IMR-90 (cell line): ENCODE results near the gene PCCA. TPM values are rescaled to one million over a fixed set of nuclear protein-coding genes. Genes with fewer than 3 reads are reported as not detected.

ENCODE experiments used
- ATAC-seq: fragments of 200-7000 bp; cut with Tn5 transposase; 2 replicates; pipeline ENCODE4 v1.9.1; 2020; ENCODE audit warnings: low read depth, mild to moderate bottlenecking, moderate library complexity
- BruUV-seq: library from RNA; stranded (reverse); fragments of 400-500 nt; replicated peaks from 2 replicates; lab custom pipeline; 2021; lab: Mats Ljungman, UMichigan
- CTCF ChIA-PET: fragments of 300-600 bp; formaldehyde crosslinking; extraction: SDS; loops from one replicate; lab custom pipeline; 2021; ENCODE audit warnings: antibody characterized with exemption; lab: Yijun Ruan, JAX
- POLR2A ChIA-PET: fragments of 300-600 bp; sonication (Branson Sonifier 250); formaldehyde crosslinking; loops from one replicate; lab custom pipeline; 2022; ENCODE audit warnings: antibody characterized with exemption; ENCODE audit not compliant: unreplicated experiment; lab: Charles Lee
- DNase-seq: peaks from one replicate; pipeline ENCODE4 v3.0.0; 2013
- H2AFZ ChIP-seq: replicated peaks from 2 replicates; pipeline ENCODE3; 2013; ENCODE audit warnings: low read length, mild to moderate bottlenecking; ENCODE audit not compliant: poor library complexity
- H2AK5ac ChIP-seq: 2 replicates; pipeline ENCODE4 v1.6.1; 2013; ENCODE audit warnings: low read depth, low read length, inconsistent platforms
- H2AK9ac ChIP-seq: replicated peaks from 2 replicates; pipeline ENCODE3; 2013; ENCODE audit warnings: mild to moderate bottlenecking, low read depth, low read length, moderate library complexity; ENCODE audit not compliant: poor library complexity
- H2BK120ac ChIP-seq: 2 replicates; pipeline ENCODE4 v1.6.1; 2013; ENCODE audit warnings: low read depth, low read length, inconsistent platforms
- H2BK15ac ChIP-seq: 3 replicates; pipeline ENCODE4 v1.6.1; 2013; ENCODE audit warnings: low read depth, low read length, inconsistent platforms
- H2BK20ac ChIP-seq: 2 replicates; pipeline ENCODE4 v1.6.1; 2013; ENCODE audit warnings: low read depth, mild to moderate bottlenecking, inconsistent platforms, low read length, moderate library complexity
- H2BK5ac ChIP-seq: 2 replicates; pipeline ENCODE4 v1.6.1; 2013; ENCODE audit warnings: mild to moderate bottlenecking, low read depth, low read length, inconsistent platforms; ENCODE audit not compliant: poor library complexity, severe bottlenecking
- H3K14ac ChIP-seq: replicated peaks from 2 replicates; pipeline ENCODE4 v1.6.1; 2013; ENCODE audit warnings: low read depth, low read length, inconsistent platforms
- H3K18ac ChIP-seq: 2 replicates; pipeline ENCODE4 v1.6.1; 2013; ENCODE audit warnings: low read depth, low read length, control low read depth
- H3K23ac ChIP-seq: 2 replicates; pipeline ENCODE4 v1.6.1; 2013; ENCODE audit warnings: low read depth, low read length, inconsistent platforms
- H3K27ac ChIP-seq: 2 replicates; pipeline ENCODE4 v1.5.1; 2013; ENCODE audit warnings: mild to moderate bottlenecking, control low read depth, low read length; ENCODE audit not compliant: insufficient read depth
- H3K27me3 ChIP-seq: 2 replicates; pipeline ENCODE4 v1.6.1; 2013; ENCODE audit warnings: low read length; ENCODE audit not compliant: control insufficient read depth, insufficient read depth
- H3K36me3 ChIP-seq: 2 replicates; pipeline ENCODE4 v1.6.1; 2013; ENCODE audit warnings: low read length, mixed read lengths; ENCODE audit not compliant: control insufficient read depth, insufficient read depth
- H3K4ac ChIP-seq: 2 replicates; pipeline ENCODE4 v1.6.1; 2013; ENCODE audit warnings: low read depth, low read length, inconsistent platforms
- H3K4me1 ChIP-seq: 2 replicates; pipeline ENCODE4 v1.6.1; 2013; ENCODE audit warnings: low read length, mixed read lengths; ENCODE audit not compliant: control insufficient read depth, insufficient read depth
- H3K4me2 ChIP-seq: 2 replicates; pipeline ENCODE4 v1.6.1; 2013; ENCODE audit warnings: low read depth, mild to moderate bottlenecking, control low read depth, low read length, moderate library complexity
- H3K4me3 ChIP-seq: 2 replicates; pipeline ENCODE4 v1.5.1; 2013; ENCODE audit warnings: low read depth, mild to moderate bottlenecking, control low read depth, low read length, moderate library complexity; ENCODE audit not compliant: insufficient read depth
- H3K56ac ChIP-seq: 2 replicates; pipeline ENCODE4 v1.6.1; 2013; ENCODE audit warnings: low read length, inconsistent platforms; ENCODE audit not compliant: insufficient read depth; ENCODE audit errors: extremely low read depth
- H3K79me1 ChIP-seq, 2 experiments: 2 replicates each; pipeline ENCODE4 v1.6.1; 2013; ENCODE audit warnings: low read length in 2 of 2, inconsistent platforms in 1 of 2, low read depth in 1 of 2
- H3K9ac ChIP-seq: 2 replicates; pipeline ENCODE4 v1.6.1; 2013; ENCODE audit warnings: low read depth, low read length, control low read depth
- H3K9me1 ChIP-seq: 2 replicates; pipeline ENCODE4 v1.6.1; 2013; ENCODE audit warnings: low read length, inconsistent platforms; ENCODE audit not compliant: insufficient read depth
- H3K9me3 ChIP-seq: 2 replicates; pipeline ENCODE4 v1.6.1; 2013; ENCODE audit warnings: low read length; ENCODE audit not compliant: control insufficient read depth, insufficient read depth
- H4K20me1 ChIP-seq: 2 replicates; pipeline ENCODE4 v1.6.1; 2013; ENCODE audit warnings: low read length, inconsistent platforms; ENCODE audit not compliant: insufficient read depth
- H4K5ac ChIP-seq: 2 replicates; pipeline ENCODE4 v1.6.1; 2013; ENCODE audit warnings: mild to moderate bottlenecking, low read depth, low read length, control low read depth
- H4K8ac ChIP-seq, 2 experiments: 2 replicates each; pipeline ENCODE4 v1.6.1; 2013; ENCODE audit warnings: low read depth in 2 of 2, low read length in 2 of 2, control low read depth in 1 of 2, inconsistent platforms in 1 of 2
- H4K91ac ChIP-seq: 2 replicates; pipeline ENCODE4 v1.6.1; 2013; ENCODE audit warnings: low read depth, low read length, inconsistent platforms; ENCODE audit not compliant: insufficient read depth
- BHLHE40 ChIP-seq: fragments of 150-350 bp; IDR thresholded peaks from 2 replicates; pipeline ENCODE4 v1.6.1; 2016; ENCODE audit warnings: mild to moderate bottlenecking, low read depth, low read length
- CEBPB ChIP-seq: IDR thresholded peaks from 2 replicates; pipeline ENCODE4 v1.6.1; 2012; ENCODE audit warnings: low read depth, low read length, improper control_type of control experiment
- CHD1 ChIP-seq: IDR thresholded peaks from 2 replicates; pipeline ENCODE4 v1.6.1; 2012; ENCODE audit warnings: low read depth, low read length, improper control_type of control experiment
- CTCF ChIP-seq: conservative IDR thresholded peaks from 2 replicates; pipeline ENCODE4 v1.5.1; 2012; ENCODE audit warnings: mild to moderate bottlenecking, low read depth, low read length, improper control_type of control experiment
- MAFK ChIP-seq: IDR thresholded peaks from 2 replicates; pipeline ENCODE4 v1.6.1; 2012; ENCODE audit warnings: low read depth, low read length, improper control_type of control experiment
- MAZ ChIP-seq: IDR thresholded peaks from 2 replicates; pipeline ENCODE4 v1.6.1; 2012; ENCODE audit warnings: low read depth, mild to moderate bottlenecking, low read length, improper control_type of control experiment, moderate library complexity, borderline replicate concordance
- MXI1 ChIP-seq: IDR thresholded peaks from 2 replicates; pipeline ENCODE4 v1.6.1; 2012; ENCODE audit warnings: low read depth, mild to moderate bottlenecking, low read length, moderate library complexity, borderline replicate concordance
- POLR2A ChIP-seq: IDR thresholded peaks from 2 replicates; pipeline ENCODE4 v1.6.1; 2012; ENCODE audit warnings: mild to moderate bottlenecking, low read depth, low read length
- RAD21 ChIP-seq: IDR thresholded peaks from 2 replicates; pipeline ENCODE4 v1.6.1; 2012; ENCODE audit warnings: low read length, improper control_type of control experiment
- RCOR1 ChIP-seq: IDR thresholded peaks from 2 replicates; pipeline ENCODE4 v1.6.1; 2012; ENCODE audit warnings: mild to moderate bottlenecking, low read length, improper control_type of control experiment; ENCODE audit not compliant: insufficient replicate concordance
- RFX5 ChIP-seq: IDR thresholded peaks from 2 replicates; pipeline ENCODE4 v1.8.0; 2012; ENCODE audit warnings: low read depth, mild to moderate bottlenecking, low read length, moderate library complexity
- SMC3 ChIP-seq: fragments of 150-350 bp; IDR thresholded peaks from 2 replicates; pipeline ENCODE4 v1.6.1; 2016; ENCODE audit warnings: low read depth, mild to moderate bottlenecking, antibody characterized with exemption, low read length, moderate library complexity
- USF2 ChIP-seq: fragments of 150-350 bp; IDR thresholded peaks from 2 replicates; pipeline ENCODE4 v1.6.1; 2017; ENCODE audit warnings: mild to moderate bottlenecking, antibody characterized with exemption, low read length, low read depth
- WGBS, 2 experiments: methylation state at CpG; one replicate each; pipeline versions ENCODE4 v1.1.5 to v1.1.7; 2013; ENCODE audit warnings: missing lambda C conversion rate in 2 of 2; ENCODE audit not compliant: insufficient read length in 1 of 2; ENCODE audit errors: extremely low coverage in 2 of 2; 5-methylcytosine and 5-hydroxymethylcytosine counted together
- dilution Hi-C: fragments of 300-500 bp; cut with HindIII; formaldehyde crosslinking; loops from one replicate; pipeline ENCODE4 v1.14.3; 2018; ENCODE audit warnings: low sequenced_read_pairs; ENCODE audit not compliant: unreplicated experiment
- in situ Hi-C: fragments of 300-500 bp; cut with MboI; formaldehyde crosslinking; loops from 3 replicates; pipeline ENCODE4 v1.14.3; 2019; ENCODE audit warnings: low sequenced_read_pairs, inconsistent platforms, mixed read lengths
- intact Hi-C: fragments of 100-400 bp; cut with micrococcal nuclease; formaldehyde crosslinking; loops from 2 replicates; pipeline ENCODE4 v1.10.0; 2022
- polyA plus RNA-seq, 3 experiments: library from polyadenylated mRNA; depleted of rRNA; stranded (reverse); fragments of >200 nt; gene quantifications; 2 replicates each; pipeline ENCODE4 v1.2.3, GENCODE V29; 2012; ENCODE audit warnings: low replicate concordance in 1 of 3
- total RNA-seq: library from RNA; depleted of rRNA; stranded (reverse); fragments of >200 nt; gene quantifications from 2 replicates; pipeline ENCODE4 v1.2.3, GENCODE V29; 2012

Gene PCCA
- total and polyA plus RNA-seq, 2 of the 4 experiments (the other 2 are of a cell fraction) = 7.6 to 24.0 TPM

- H3K4ac ChIP-seq = peak overlapping the region; percentile 90
- H2BK5ac ChIP-seq = peak overlapping the region; percentile 89
- H3K56ac ChIP-seq = peak overlapping the region; percentile 28; the same call in 1 of the 2 replicates
- H2AFZ ChIP-seq = no peak overlapping the region
- no peak overlapping the region for H2AK9ac ChIP-seq
- dilution Hi-C loops = no loop called here
- H3K4me3 ChIP-seq = no peak overlapping the region
- peak overlapping the region; percentile 99 for H3K27ac ChIP-seq
- peaks cover 11% of the 10 kb centered on the region for H3K4me1 ChIP-seq
- no peaks in the 10 kb centered on the region for H3K9me3 ChIP-seq
- H3K27me3 ChIP-seq = no peaks in the 10 kb centered on the region
- in situ Hi-C loops = no loop called here
- H4K8ac ChIP-seq = peak overlapping the region; percentile 25 to 85; a peak in 3 of 4 replicates
- H3K4me2 ChIP-seq = peak overlapping the region; percentile 87
- peak overlapping the region; percentile 53; the same call in 1 of the 2 replicates for H3K14ac ChIP-seq
- ChIA-PET CTCF (interaction anchor here (0.6 to 1.4 kb wide), 3 partner anchors 168 to 737 kb away, joined by 3 read pairs; no protein-coding TSS in a partner anchor), POLR2A (interaction anchor here (0.7 kb wide), 1 partner anchor 24 kb away, joined by 10 read pairs; no protein-coding TSS in a partner anchor)
- 0 out of 2 replicates have a peak, but pooled peaks cover 3% of the 10 kb centered on the region for H3K9me1 ChIP-seq
- H4K5ac ChIP-seq = peak overlapping the region; percentile 76
- 0% methylated on average over 1 of the region's 12 CpGs; no CpG with 5 or more reads in 1 of the 2 experiments for WGBS, 2 experiments
- H3K79me1 ChIP-seq = peaks cover 2 to 7% of the 10 kb centered on the region in 2 experiments; a peak in 2 of 4 replicates
- H3K18ac ChIP-seq = peak overlapping the region; percentile 96
- BruUV-seq = no TSS peak
- intact Hi-C loops = no loop called here
- H3K36me3 ChIP-seq = peaks cover 2% of the 10 kb centered on the region
- peak overlapping the region; percentile 56; the same call in 1 of the 2 replicates for H3K9ac ChIP-seq
- H2AK5ac ChIP-seq = peak overlapping the region; percentile 79; the same call in 1 of the 2 replicates
- H2BK120ac ChIP-seq = peak overlapping the region; percentile 99
- peak overlapping the region; percentile 40; the same call in 1 of the 3 replicates for H2BK15ac ChIP-seq
- peak overlapping the region; percentile 20; the same call in 1 of the 2 replicates for H3K23ac ChIP-seq
- DNase-seq (peak; percentile 100), ATAC-seq (peak; percentile 84)
- H4K20me1 ChIP-seq = no peaks in the 10 kb centered on the region
- peak overlapping the region; percentile 92 for H2BK20ac ChIP-seq
- peak overlapping the region; percentile 90 for H4K91ac ChIP-seq
- TF ChIP-seq BHLHE40 (peak; percentile 73; the same call in 1 of the 2 replicates), POLR2A (no peak), MAFK (no peak), USF2 (no peak), RFX5 (no peak), CEBPB (peak; percentile 97), CHD1 (no peak), RAD21 (peak; percentile 22; the same call in 1 of the 2 replicates), MXI1 (no peak), CTCF (0 out of 2 replicates have a peak, but pooled peaks have one; percentile 9), RCOR1 (peak; percentile 36), SMC3 (no peak), MAZ (no peak)
Measured at GRCh38 chr13:100392709-100393630, 304.1 kb downstream of the PCCA start.
